Trophoblast cell (in vitro differentiated cells and primary cell): ENCODE measurements around the gene MCM8.

ENCODE experiments used
- DNase-seq, 2 donors: peaks; one replicate each; pipeline ENCODE4 v3.0.0-alpha.2; 2016
- H2AFZ ChIP-seq: 2 replicates; pipeline ENCODE4 v1.6.1; 2013; ENCODE audit warnings: low read length, moderate library complexity, mild to moderate bottlenecking; ENCODE audit not compliant: insufficient read depth, poor library complexity
- H2AK5ac ChIP-seq: 2 replicates; pipeline ENCODE4 v1.6.1; 2013; ENCODE audit warnings: mild to moderate bottlenecking, low read length
- H2BK120ac ChIP-seq: 2 replicates; pipeline ENCODE4 v1.6.1; 2013; ENCODE audit warnings: low read length, mild to moderate bottlenecking, moderate library complexity; ENCODE audit not compliant: insufficient read depth, poor library complexity
- H2BK12ac ChIP-seq: 2 replicates; pipeline ENCODE4 v1.6.1; 2013; ENCODE audit warnings: mild to moderate bottlenecking, low read length, moderate library complexity
- H2BK5ac ChIP-seq: 2 replicates; pipeline ENCODE4 v1.6.1; 2013; ENCODE audit warnings: low read length, low read depth, moderate library complexity, mild to moderate bottlenecking; ENCODE audit not compliant: poor library complexity
- H3K14ac ChIP-seq: 2 replicates; pipeline ENCODE4 v1.6.1; 2013; ENCODE audit warnings: mild to moderate bottlenecking, low read length
- H3K18ac ChIP-seq: 2 replicates; pipeline ENCODE4 v1.6.1; 2013; ENCODE audit warnings: mild to moderate bottlenecking, low read length
- H3K23ac ChIP-seq: 2 replicates; pipeline ENCODE4 v1.6.1; 2013; ENCODE audit warnings: low read length
- H3K27ac ChIP-seq: 2 replicates; pipeline ENCODE4 v1.5.1; 2013; ENCODE audit warnings: low read depth, mild to moderate bottlenecking, inconsistent platforms, low read length, moderate library complexity
- H3K27me3 ChIP-seq: 2 replicates; pipeline ENCODE4 v1.6.1; 2013; ENCODE audit warnings: inconsistent platforms, mild to moderate bottlenecking, low read length, moderate library complexity; ENCODE audit not compliant: insufficient read depth
- H3K36me3 ChIP-seq, 2 experiments: 1 replicate in 1 of 2; 2 replicates in 1 of 2; pipeline ENCODE4 v1.6.1; 2013; ENCODE audit warnings: low read length in 2 of 2, mild to moderate bottlenecking in 2 of 2, moderate library complexity in 1 of 2; ENCODE audit not compliant: insufficient read depth in 2 of 2, control insufficient read depth in 1 of 2
- H3K4ac ChIP-seq: 2 replicates; pipeline ENCODE4 v1.6.1; 2013; ENCODE audit warnings: low read depth, mild to moderate bottlenecking, low read length, moderate library complexity
- H3K4me1 ChIP-seq, 2 experiments: 1 replicate in 1 of 2; 2 replicates in 1 of 2; pipeline ENCODE4 v1.6.1; 2013; ENCODE audit warnings: low read length in 2 of 2, mild to moderate bottlenecking in 2 of 2, moderate library complexity in 1 of 2; ENCODE audit not compliant: insufficient read depth in 2 of 2, control insufficient read depth in 1 of 2
- H3K4me2 ChIP-seq: 2 replicates; pipeline ENCODE4 v1.6.1; 2013; ENCODE audit warnings: inconsistent platforms, mild to moderate bottlenecking, low read length, moderate library complexity
- H3K4me3 ChIP-seq: 2 replicates; pipeline ENCODE4 v1.5.1; 2013; ENCODE audit warnings: mild to moderate bottlenecking, low read depth, low read length, inconsistent platforms
- H3K79me1 ChIP-seq: one replicate; pipeline ENCODE4 v1.6.1; 2013; ENCODE audit warnings: low read length
- H3K79me2 ChIP-seq: 2 replicates; pipeline ENCODE4 v1.6.1; 2013; ENCODE audit warnings: low read length, mild to moderate bottlenecking; ENCODE audit not compliant: control insufficient read depth, insufficient read depth, poor library complexity
- H3K9ac ChIP-seq: 2 replicates; pipeline ENCODE4 v1.6.1; 2013; ENCODE audit warnings: mild to moderate bottlenecking, low read length
- H3K9me3 ChIP-seq: 2 replicates; pipeline ENCODE4 v1.6.1; 2013; ENCODE audit warnings: low read depth, mild to moderate bottlenecking, control low read depth, inconsistent platforms, low read length; ENCODE audit not compliant: insufficient read depth
- H4K12ac ChIP-seq: 2 replicates; pipeline ENCODE4 v1.6.1; 2013; ENCODE audit warnings: low read depth, mild to moderate bottlenecking, low read length, moderate library complexity
- H4K8ac ChIP-seq: 2 replicates; pipeline ENCODE4 v1.6.1; 2013; ENCODE audit warnings: low read depth, mild to moderate bottlenecking, low read length, moderate library complexity
- H4K91ac ChIP-seq: one replicate; pipeline ENCODE4 v1.6.1; 2013; ENCODE audit warnings: low read depth, mild to moderate bottlenecking, low read length, moderate library complexity
- WGBS: extraction: QIAGEN DNeasy Blood & Tissue Kit; methylation state at CpG from one replicate; pipeline ENCODE4 v1.1.7; 2013; ENCODE audit warnings: missing lambda C conversion rate; ENCODE audit not compliant: insufficient read length, insufficient coverage; ENCODE audit errors: extremely low coverage; 5-methylcytosine and 5-hydroxymethylcytosine counted together

MCM8 gene

GRCh38 chr20:5987383-5987782 is 36.9 kb downstream of the MCM8 start:
- Histone ChIP-seq H2BK120ac (no peak overlapping the region), H3K4ac (no peak overlapping the region), H2AFZ (no peak overlapping the region), H4K91ac (no peak overlapping the region), H3K4me2 (no peak overlapping the region), H4K12ac (no peak overlapping the region), H4K8ac (no peak overlapping the region), H3K4me3 (no peak overlapping the region), H3K18ac (no peak overlapping the region), H3K79me1 (no peaks in the 10 kb centered on the region), H3K27me3 (no peaks in the 10 kb centered on the region), H3K27ac (no peak overlapping the region), H3K23ac (no peak overlapping the region), H2AK5ac (no peak overlapping the region), H3K14ac (no peak overlapping the region), H3K36me3 (peaks cover 13 to 15% of the 10 kb centered on the region in 2 experiments), H2BK5ac (no peak overlapping the region), H3K9me3 (no peaks in the 10 kb centered on the region), H3K4me1 (no peaks in the 10 kb centered on the region), H2BK12ac (no peak overlapping the region), H3K9ac (no peak overlapping the region), H3K79me2 (no peaks in the 10 kb centered on the region)
- WGBS, result no CpG with 5 or more reads among the region's 2 CpGs
- DNase-seq, result no peak

GRCh38 chr20:5989539-5989938 is 39.1 kb downstream of the MCM8 start:
- Histone ChIP-seq H3K4me2 (no peak overlapping the region), H2AFZ (no peak overlapping the region), H3K9ac (no peak overlapping the region), H2BK5ac (no peak overlapping the region), H3K36me3 (peaks cover 11 to 15% of the 10 kb centered on the region in 2 experiments), H3K4ac (no peak overlapping the region), H3K23ac (no peak overlapping the region), H3K4me1 (no peaks in the 10 kb centered on the region), H3K27ac (no peak overlapping the region), H3K18ac (no peak overlapping the region), H3K79me2 (no peaks in the 10 kb centered on the region), H3K4me3 (no peak overlapping the region), H4K91ac (no peak overlapping the region), H4K8ac (no peak overlapping the region), H3K14ac (no peak overlapping the region), H2AK5ac (no peak overlapping the region), H3K27me3 (no peaks in the 10 kb centered on the region), H2BK12ac (no peak overlapping the region), H4K12ac (no peak overlapping the region), H3K9me3 (no peaks in the 10 kb centered on the region), H2BK120ac (no peak overlapping the region), H3K79me1 (no peaks in the 10 kb centered on the region)
- WGBS, result no CpG with 5 or more reads among the region's 1 CpG
- DNase-seq, result no peak

- Histone ChIP-seq H3K4me1 (no peaks in the 10 kb centered on the region), H2BK120ac (no peak overlapping the region), H3K23ac (no peak overlapping the region), H3K18ac (no peak overlapping the region), H3K4ac (no peak overlapping the region), H3K27me3 (no peaks in the 10 kb centered on the region), H2AK5ac (no peak overlapping the region), H3K4me2 (no peak overlapping the region), H3K36me3 (peaks cover 15% of the 10 kb centered on the region in 2 experiments), H3K9me3 (no peaks in the 10 kb centered on the region), H3K4me3 (no peak overlapping the region), H2BK12ac (no peak overlapping the region), H4K12ac (no peak overlapping the region), H4K8ac (no peak overlapping the region), H2BK5ac (no peak overlapping the region), H3K9ac (no peak overlapping the region), H3K27ac (no peak overlapping the region), H2AFZ (no peak overlapping the region), H3K14ac (no peak overlapping the region), H3K79me1 (no peaks in the 10 kb centered on the region), H4K91ac (no peak overlapping the region), H3K79me2 (no peaks in the 10 kb centered on the region)
- DNase-seq, result no peak
- WGBS, result no CpG with 5 or more reads among the region's 3 CpGs
Measured at GRCh38 chr20:5990946-5991345, 40.5 kb downstream of the MCM8 start.

GRCh38 chr20:5991623-5992441 is 41.4 kb downstream of the MCM8 start:
- Histone ChIP-seq H4K12ac (no peak overlapping the region), H2AFZ (no peak overlapping the region), H3K9me3 (no peaks in the 10 kb centered on the region), H3K18ac (no peak overlapping the region), H4K8ac (no peak overlapping the region), H3K23ac (no peak overlapping the region), H3K4ac (no peak overlapping the region), H2BK12ac (no peak overlapping the region), H3K27me3 (no peaks in the 10 kb centered on the region), H3K79me1 (no peaks in the 10 kb centered on the region), H2BK120ac (no peak overlapping the region), H2BK5ac (no peak overlapping the region), H3K14ac (no peak overlapping the region), H3K4me1 (no peaks in the 10 kb centered on the region), H3K79me2 (no peaks in the 10 kb centered on the region), H3K4me3 (no peak overlapping the region), H3K36me3 (peaks cover 13 to 18% of the 10 kb centered on the region in 2 experiments), H3K4me2 (no peak overlapping the region), H3K9ac (no peak overlapping the region), H3K27ac (no peak overlapping the region), H2AK5ac (no peak overlapping the region), H4K91ac (no peak overlapping the region)
- no CpG with 5 or more reads among the region's 2 CpGs for WGBS
- DNase-seq, result peak; percentile 46 to 79
